Amygdala (tissue), 56 donors: ENCODE measurements around the gene FCN1.
"Not testable (repeated sequence)": the region's sequence is repeated elsewhere in the genome, so short reads cannot be mapped to it uniquely, and the experiment has no call there.

Experiments used
- DNase-seq, 56 donors: peaks; one replicate each; lab custom pipeline; 2025; lab: John Stamatoyannopoulos, UW

The FCN1 gene

GRCh38 chr9:134917431-134918373, at the start of gene FCN1:
TSS of gene FCN1 (minus strand) at chr9:134917912. CDS start at chr9:134917871, 41 bp downstream.
- DNase-seq: no peak

GRCh38 chr9:134966697-134967546, 49.2 kb upstream of the FCN1 start:
- DNase-seq: no peak

GRCh38 chr9:134966270-134966669, 48.6 kb upstream of the FCN1 start:
- DNase-seq: no peak

- no peak for DNase-seq
These were observed 48.1 kb upstream of the FCN1 start for GRCh38 chr9:134965851-134966250.

GRCh38 chr9:134965411-134965810, 47.7 kb upstream of the FCN1 start:
- DNase-seq: no peak

GRCh38 chr9:134964271-134965055, 46.8 kb upstream of the FCN1 start:
- no peak for DNase-seq

GRCh38 chr9:134963546-134963945, 45.8 kb upstream of the FCN1 start:
- no peak for DNase-seq

DNA sequence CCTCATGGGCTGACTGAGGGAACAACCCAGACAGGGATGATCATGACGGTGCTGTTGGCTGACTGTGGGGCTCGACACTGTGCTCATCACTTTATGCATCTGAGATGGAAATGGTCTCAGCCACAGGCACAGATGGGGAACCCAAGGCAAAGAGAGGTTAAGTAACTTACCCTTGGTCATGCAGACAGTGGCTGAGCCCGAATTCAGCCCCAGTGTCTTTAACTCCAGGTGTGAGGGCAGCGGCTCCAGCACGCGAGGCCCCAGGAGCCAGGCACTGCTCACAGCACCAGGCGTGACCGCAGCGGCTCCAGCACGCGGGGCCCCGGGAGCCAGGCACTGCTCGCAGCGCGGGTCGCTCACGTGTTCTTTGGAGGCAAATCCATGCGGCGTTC, 45.3 kb upstream of the FCN1 start:
- DNase-seq: no peak

GRCh38 chr9:134962065-134962972, 44.6 kb upstream of the FCN1 start:
- no peak for DNase-seq

- no peak for DNase-seq
These were observed 43.8 kb upstream of the FCN1 start for GRCh38 chr9:134961331-134962064.

DNA sequence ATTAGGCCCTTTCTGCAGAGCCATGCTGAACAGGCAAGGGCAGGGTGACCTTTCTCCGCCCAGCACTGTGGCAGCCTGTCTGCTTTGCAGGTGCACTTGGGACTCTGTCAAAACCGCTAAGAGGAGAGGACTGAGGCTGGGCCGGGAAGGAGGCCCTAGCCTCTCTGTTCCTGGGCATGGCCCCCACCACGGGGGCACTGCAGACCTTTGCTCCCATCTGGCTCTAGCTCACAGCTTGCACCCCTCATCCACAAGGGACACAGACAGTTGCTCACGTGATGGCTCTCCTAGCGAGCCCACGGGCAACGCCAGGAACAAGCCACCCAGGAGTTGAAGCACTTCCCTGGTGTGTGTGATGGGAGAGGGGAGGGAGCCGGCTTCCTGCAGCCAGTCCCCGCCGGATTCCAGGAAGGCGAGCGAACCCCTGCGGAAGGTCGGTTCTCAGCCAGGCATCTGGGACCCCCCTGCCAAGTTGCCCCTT, 43.0 kb upstream of the FCN1 start:
- DNase-seq: no peak

DNA sequence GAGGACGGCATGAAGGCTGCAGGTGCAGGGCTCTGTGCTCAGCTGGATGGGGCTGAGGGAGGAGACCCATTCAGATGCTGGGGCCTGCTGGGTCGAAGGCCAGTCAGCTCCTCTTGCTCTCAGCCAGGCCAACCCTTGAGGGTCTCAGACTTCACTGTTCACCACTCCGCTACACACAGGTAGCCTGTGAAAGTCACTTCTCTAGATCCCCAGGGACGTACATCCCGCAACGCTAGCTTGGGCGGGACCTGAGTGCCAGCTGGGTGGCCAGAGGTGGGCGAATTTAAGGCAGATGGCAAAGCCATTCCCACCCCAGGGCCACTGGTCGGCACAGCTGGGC, 42.2 kb upstream of the FCN1 start:
- no peak for DNase-seq

- no peak for DNase-seq
These were observed 41.6 kb upstream of the FCN1 start for GRCh38 chr9:134959126-134959970.

DNA sequence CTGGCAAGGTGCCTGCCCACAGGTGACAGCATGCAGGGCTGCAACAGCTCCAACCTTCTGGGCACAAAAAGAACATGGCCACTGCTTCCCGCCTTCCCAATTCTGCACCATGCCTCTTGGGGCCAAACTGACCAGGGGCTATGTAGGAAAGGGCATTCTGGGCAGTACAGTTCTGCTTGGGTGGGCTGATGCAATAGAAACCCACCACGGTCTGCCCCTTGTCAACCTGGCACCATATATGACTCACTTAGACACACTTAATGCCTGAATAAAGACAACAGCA, 40.2 kb upstream of the FCN1 start:
- no peak for DNase-seq

DNA sequence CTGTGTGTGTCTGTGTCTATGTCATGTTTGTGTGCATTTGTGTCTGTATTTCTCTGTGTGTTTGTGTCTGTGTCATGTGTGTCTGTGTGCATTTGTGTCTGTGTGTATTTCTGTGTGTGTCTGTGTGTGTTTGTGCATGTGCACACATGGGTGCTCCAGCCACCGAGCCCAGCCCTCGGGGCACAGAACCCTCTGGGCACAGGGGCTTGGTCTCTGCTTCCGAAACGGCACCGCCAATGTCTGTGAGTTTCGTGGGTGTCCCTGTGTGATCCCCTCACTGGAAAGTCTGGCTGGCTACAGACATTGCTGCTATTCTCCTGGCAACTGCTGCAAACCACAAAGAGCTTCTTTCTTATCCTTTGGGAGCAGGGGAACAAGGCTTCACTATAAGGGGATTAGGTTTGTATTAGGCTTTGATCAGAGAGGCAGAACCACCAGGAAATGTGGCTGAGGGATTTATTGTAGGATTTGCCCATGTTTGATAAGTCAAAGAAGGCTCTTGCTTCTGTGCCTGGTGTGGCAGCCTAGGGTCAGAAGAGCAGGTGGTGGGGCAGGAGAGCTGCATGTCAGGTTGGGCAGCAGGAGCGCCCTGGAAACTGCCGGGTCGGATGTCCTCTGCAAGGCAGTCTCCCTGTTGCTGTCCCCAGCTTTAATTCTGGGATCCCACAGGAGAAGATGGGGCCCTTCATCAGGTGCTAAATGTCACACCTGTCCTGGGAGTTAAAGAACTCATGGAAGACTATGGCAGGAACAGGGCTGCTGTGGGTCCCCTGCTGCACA, 39.6 kb upstream of the FCN1 start:
- DNase-seq: no peak

DNA sequence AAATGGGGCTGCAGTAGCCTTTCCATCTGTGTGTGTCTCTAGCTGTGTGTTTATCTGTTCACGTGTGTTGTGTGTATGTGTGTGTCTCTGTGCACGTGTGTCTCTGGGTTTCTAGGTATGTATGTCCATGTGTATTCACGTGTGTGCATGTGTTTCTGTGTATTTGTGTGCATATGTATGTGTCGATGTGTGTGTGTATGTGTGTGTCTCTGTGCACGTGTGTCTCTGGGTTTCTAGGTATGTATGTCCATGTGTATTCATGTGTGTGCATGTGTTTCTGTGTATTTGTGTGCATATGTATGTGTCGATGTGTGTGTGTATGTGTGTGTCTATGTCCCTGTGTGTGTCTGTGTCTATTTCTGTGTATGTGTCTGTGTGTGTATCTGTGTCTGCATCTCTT, 38.7 kb upstream of the FCN1 start:
- DNase-seq: not testable (repeated sequence)

GRCh38 chr9:134955801-134956200, 38.1 kb upstream of the FCN1 start:
- DNase-seq: no peak
